GM12801 (cell line): ENCODE measurements around the gene TTC36.

Experiments used
- CTCF ChIP-seq: IDR thresholded peaks from one replicate; pipeline ENCODE4 v1.5.1; 2011; ENCODE audit warnings: control low read depth; ENCODE audit not compliant: insufficient read length; ENCODE audit errors: extremely low read depth

The TTC36 gene

GRCh38 chr11:118514103-118514502, 13.2 kb upstream of the TTC36 start:
- no peak for TF ChIP-seq CTCF

- no peak for TF ChIP-seq CTCF
Measured at GRCh38 chr11:118519549-118519948, 7.7 kb upstream of the TTC36 start.

GRCh38 chr11:118521892-118522311, 5.4 kb upstream of the TTC36 start:
- TF ChIP-seq CTCF: no peak

- no peak for TF ChIP-seq CTCF
Measured at GRCh38 chr11:118522571-118523072, 4.7 kb upstream of the TTC36 start.

GRCh38 chr11:118524356-118524755, 2.9 kb upstream of the TTC36 start:
- TF ChIP-seq CTCF: no peak

GRCh38 chr11:118524757-118525470, 2.4 kb upstream of the TTC36 start:
- no peak for TF ChIP-seq CTCF

GRCh38 chr11:118526688-118527087, 586 bp upstream of the TTC36 start:
- TF ChIP-seq CTCF: no peak

- no peak for TF ChIP-seq CTCF
Measured at GRCh38 chr11:118528511-118528910, 1.2 kb downstream of the TTC36 start.
